Choroid plexus epithelial cell (primary cell): ENCODE data around the gene PIP4K2A.

Experiments used
- DNase-seq: peaks from one replicate; pipeline ENCODE4 v3.0.0-alpha.2; 2010; ENCODE audit warnings: low read depth
- H3K4me3 ChIP-seq: 2 replicates; pipeline ENCODE4 v1.5.1; 2011; ENCODE audit warnings: low read depth, mild to moderate bottlenecking, control low read depth, low read length, moderate library complexity
- CTCF ChIP-seq: conservative IDR thresholded peaks from 2 replicates; pipeline ENCODE4 v1.5.1; 2011; ENCODE audit warnings: low read depth, mild to moderate bottlenecking, control low read depth, inconsistent platforms, low read length, moderate library complexity

Gene PIP4K2A

DNA sequence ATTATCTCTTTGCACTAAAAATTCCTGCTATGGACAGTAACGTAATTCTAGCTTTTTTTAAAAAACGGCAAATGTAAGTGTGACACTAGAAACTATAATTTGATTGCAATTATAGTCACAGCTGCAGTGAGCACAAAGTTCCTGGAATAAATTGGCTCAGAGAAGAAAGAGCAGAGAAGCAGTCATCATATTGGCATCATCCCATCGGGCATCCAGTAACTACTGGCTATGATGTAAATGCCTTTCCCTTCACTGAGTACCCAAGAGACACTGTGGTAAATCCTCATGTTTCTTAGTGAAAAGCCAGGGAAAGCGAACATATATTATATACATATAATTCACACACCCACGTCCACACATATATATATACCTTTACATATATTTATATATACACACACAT, 43.6 kb downstream of the PIP4K2A start:
- no peak for TF ChIP-seq CTCF
- H3K4me3 ChIP-seq: no peak overlapping the region
- DNase-seq: no peak

GRCh38 chr10:22669163-22669711, 45.1 kb downstream of the PIP4K2A start:
- TF ChIP-seq CTCF: no peak
- H3K4me3 ChIP-seq: no peak overlapping the region
- DNase-seq: no peak

DNA sequence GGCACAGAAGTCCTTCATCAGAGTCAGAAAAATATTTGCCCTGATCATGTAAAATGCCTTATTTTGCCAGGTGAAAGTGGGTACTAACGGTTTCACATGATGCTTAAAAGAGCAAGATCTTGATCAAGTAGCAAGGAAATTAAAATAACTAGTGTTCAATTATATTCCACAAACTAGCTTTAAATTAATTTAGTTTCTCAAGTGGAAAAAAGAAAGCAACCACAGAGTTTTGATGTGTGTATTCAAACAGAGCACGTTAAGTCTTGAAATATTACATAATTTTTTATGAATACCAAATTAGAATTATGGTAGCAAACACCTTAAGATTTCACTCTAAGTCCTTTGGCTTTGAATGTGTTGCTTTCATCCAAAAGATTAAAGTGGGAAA, 47.3 kb downstream of the PIP4K2A start:
- no peak for TF ChIP-seq CTCF
- H3K4me3 ChIP-seq: no peak overlapping the region
- DNase-seq: no peak

GRCh38 chr10:22666287-22667092, 47.9 kb downstream of the PIP4K2A start:
- no peak overlapping the region for H3K4me3 ChIP-seq
- TF ChIP-seq CTCF: no peak
- DNase-seq: peak; percentile 81

DNA sequence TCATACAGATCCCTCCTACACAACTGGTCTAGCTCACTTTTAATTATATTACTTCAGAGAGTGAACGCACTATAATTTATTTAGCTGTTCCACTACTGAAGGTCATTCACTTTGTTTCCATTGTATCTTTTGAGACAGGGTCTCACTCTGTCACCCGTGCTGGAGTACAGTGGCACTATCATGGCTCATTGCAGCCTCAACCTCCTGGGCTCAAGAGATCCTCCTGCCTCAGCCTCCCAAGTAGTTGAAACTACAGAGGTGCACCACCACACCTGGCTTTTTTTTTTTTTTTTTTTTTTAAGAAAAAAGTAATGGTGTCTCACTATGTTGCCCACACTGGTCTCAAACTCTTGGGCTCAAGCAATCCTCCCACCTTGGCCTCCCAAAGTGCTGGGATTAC, 49.0 kb downstream of the PIP4K2A start:
- H3K4me3 ChIP-seq: no peak overlapping the region
- no peak for TF ChIP-seq CTCF
- no peak for DNase-seq

GRCh38 chr10:22662733-22663330, 51.5 kb downstream of the PIP4K2A start:
- DNase-seq: no peak
- TF ChIP-seq CTCF: no peak

DNA sequence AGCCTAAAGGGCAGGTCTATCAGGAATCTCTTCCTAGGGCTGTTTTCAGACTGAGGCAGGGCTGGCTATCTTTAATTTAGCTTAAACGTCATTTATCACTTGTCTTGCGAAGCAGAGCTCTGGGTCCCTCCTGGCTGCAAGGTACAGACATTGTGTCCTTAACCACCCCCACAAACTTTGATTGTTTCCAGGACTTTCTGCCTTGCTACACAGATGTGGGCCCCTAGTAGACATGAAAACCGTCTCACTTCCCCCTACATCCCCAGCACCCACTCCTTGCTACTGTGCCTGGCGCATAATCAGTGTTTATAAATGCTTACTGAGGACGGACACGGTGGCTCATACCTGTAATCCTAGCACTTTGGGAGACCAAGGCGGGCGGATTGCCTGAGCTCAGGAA, 54.5 kb downstream of the PIP4K2A start:
- H3K4me3 ChIP-seq: no peak overlapping the region
- no peak for TF ChIP-seq CTCF
- no peak for DNase-seq

More at GRCh38 chr10:22662733-22663330, 51.5 kb downstream of the PIP4K2A start:
- H3K4me3 ChIP-seq: no peak overlapping the region
